H1 (cell line): ENCODE results near the gene SP1. TPM values are rescaled to one million over a fixed set of nuclear protein-coding genes. Genes with fewer than 3 reads are reported as not detected.

Source experiments
- CTCF ChIA-PET: fragments of 300-600 bp; sonication (Branson Sonifier 250); formaldehyde crosslinking; loops from one replicate; lab custom pipeline; 2021; ENCODE audit not compliant: partially characterized antibody; lab: Charles Lee
- POLR2A ChIA-PET: fragments of 300-600 bp; sonication (Branson Sonifier 250); formaldehyde crosslinking; loops from one replicate; lab custom pipeline; 2021; ENCODE audit warnings: inconsistent platforms; ENCODE audit not compliant: partially characterized antibody; lab: Charles Lee
- DNase-seq, 2 experiments: peaks; one replicate each; pipeline versions ENCODE4 v3.0.0 to v3.0.0-alpha.2; 2010 to 2022; ENCODE audit warnings: low spot score in 2 of 2, low read depth in 1 of 2, mixed read lengths in 1 of 2
- FAIRE-seq: peaks from 2 replicates; lab custom pipeline; 2011; peaks lifted over from hg19 to GRCh38; lab: Jason Lieb, UNC
- H2AFZ ChIP-seq: 2 replicates; pipeline ENCODE4 v1.8.1; 2012; ENCODE audit warnings: low read length, inconsistent platforms
- H2AK5ac ChIP-seq: 2 replicates; pipeline ENCODE4 v1.6.1; 2013; ENCODE audit warnings: low read depth, low read length
- H2BK120ac ChIP-seq: replicated peaks from 2 replicates; pipeline ENCODE3; 2013; ENCODE audit warnings: low read depth, low read length, inconsistent platforms
- H2BK12ac ChIP-seq: 2 replicates; pipeline ENCODE4 v1.6.1; 2013; ENCODE audit warnings: low read depth, low read length
- H2BK15ac ChIP-seq: 2 replicates; pipeline ENCODE4 v1.6.1; 2013; ENCODE audit warnings: low read length
- H2BK20ac ChIP-seq: 2 replicates; pipeline ENCODE4 v1.6.1; 2013; ENCODE audit warnings: low read length
- H2BK5ac ChIP-seq: 2 replicates; pipeline ENCODE4 v1.6.1; 2013; ENCODE audit warnings: low read depth, low read length
- H3K14ac ChIP-seq: 2 replicates; pipeline ENCODE4 v1.6.1; 2013; ENCODE audit warnings: inconsistent platforms; ENCODE audit not compliant: insufficient read length
- H3K18ac ChIP-seq: 2 replicates; pipeline ENCODE4 v1.6.1; 2013; ENCODE audit warnings: low read length; ENCODE audit errors: extremely low read depth
- H3K23ac ChIP-seq: 2 replicates; pipeline ENCODE4 v1.6.1; 2013; ENCODE audit warnings: inconsistent platforms; ENCODE audit not compliant: insufficient read length
- H3K23me2 ChIP-seq: 2 replicates; pipeline ENCODE4 v1.6.1; 2013; ENCODE audit warnings: low read depth, low read length
- H3K27ac ChIP-seq: 2 replicates; pipeline ENCODE4 v1.6.1; 2011; ENCODE audit warnings: low read depth, low read length, inconsistent platforms
- H3K27me3 ChIP-seq, 4 experiments: replicated peaks in 1 of 4; 1 replicate in 1 of 4; 2 replicates in 3 of 4; pipeline versions ENCODE4 v1.6.1 to v1.8.1; 2011 to 2013; ENCODE audit warnings: low read length in 3 of 4, mild to moderate bottlenecking in 3 of 4, inconsistent platforms in 2 of 4, mixed read lengths in 2 of 4, moderate library complexity in 1 of 4; ENCODE audit not compliant: control insufficient read depth in 3 of 4, insufficient read depth in 3 of 4; ENCODE audit errors: extremely low read depth in 1 of 4
- H3K36me3 ChIP-seq, 4 experiments: 2 replicates each; pipeline versions ENCODE4 v1.6.1 to v1.8.1; 2011 to 2013; ENCODE audit warnings: mild to moderate bottlenecking in 4 of 4, low read length in 3 of 4, moderate library complexity in 2 of 4, control low read depth in 1 of 4, inconsistent platforms in 1 of 4; ENCODE audit not compliant: insufficient read depth in 4 of 4, control insufficient read depth in 2 of 4
- H3K4ac ChIP-seq: replicated peaks from 2 replicates; pipeline ENCODE3; 2013; ENCODE audit warnings: low read length, low read depth, mixed read lengths, inconsistent platforms; ENCODE audit not compliant: insufficient read length
- H3K4me1 ChIP-seq, 4 experiments: replicated peaks in 1 of 4; 1 replicate in 1 of 4; 2 replicates in 3 of 4; pipeline versions ENCODE4 v1.6.1 to v1.8.1; 2011 to 2013; ENCODE audit warnings: low read length in 3 of 4, inconsistent platforms in 2 of 4, mixed read lengths in 1 of 4; ENCODE audit not compliant: insufficient read depth in 4 of 4, control insufficient read depth in 3 of 4
- H3K4me2 ChIP-seq, 2 experiments: 2 replicates each; pipeline versions ENCODE4 v1.6.1 to v1.8.1; 2011 to 2013; ENCODE audit warnings: low read depth in 2 of 2, low read length in 2 of 2, control low read depth in 1 of 2, inconsistent platforms in 1 of 2, mild to moderate bottlenecking in 1 of 2; ENCODE audit not compliant: insufficient read depth in 1 of 2
- H3K4me3 ChIP-seq, 4 experiments: fragments of 200-600, 300-600 bp in 1 of 4; sonication (generic), shearing (Covaris generic), sonication (Bioruptor Twin) in 1 of 4; 2 replicates each; pipeline versions ENCODE4 v1.5.1 to v1.8.1; 2011 to 2016; ENCODE audit warnings: low read length in 4 of 4, low read depth in 3 of 4, control low read depth in 2 of 4, inconsistent platforms in 2 of 4, mild to moderate bottlenecking in 2 of 4, mixed read lengths in 1 of 4, moderate library complexity in 1 of 4; ENCODE audit not compliant: insufficient read depth in 2 of 4; ENCODE audit errors: extremely low read depth in 1 of 4
- H3K56ac ChIP-seq: replicated peaks from 2 replicates; pipeline ENCODE3; 2013; ENCODE audit warnings: low read depth, mild to moderate bottlenecking, mixed read lengths, low read length, inconsistent platforms; ENCODE audit not compliant: insufficient read length
- H3K79me1 ChIP-seq: 2 replicates; pipeline ENCODE4 v1.6.1; 2013; ENCODE audit warnings: low read depth, low read length, control low read depth
- H3K79me2 ChIP-seq, 2 experiments: 2 replicates each; pipeline versions ENCODE4 v1.6.1 to v1.8.1; 2012 to 2013; ENCODE audit warnings: low read length in 2 of 2, mild to moderate bottlenecking in 2 of 2, inconsistent platforms in 1 of 2; ENCODE audit not compliant: insufficient read depth in 2 of 2, control insufficient read depth in 1 of 2
- H3K9ac ChIP-seq, 4 experiments: replicated peaks in 1 of 4; 1 replicate in 1 of 4; 2 replicates in 3 of 4; pipeline versions ENCODE4 v1.6.1 to v1.8.1; 2011 to 2013; ENCODE audit warnings: low read depth in 3 of 4, low read length in 3 of 4, control low read depth in 2 of 4, mild to moderate bottlenecking in 2 of 4, moderate library complexity in 2 of 4, inconsistent platforms in 1 of 4; ENCODE audit errors: extremely low read depth in 1 of 4
- H3K9me3 ChIP-seq, 2 experiments: 2 replicates each; pipeline versions ENCODE4 v1.6.1 to v1.8.1; 2012 to 2013; ENCODE audit warnings: mild to moderate bottlenecking in 2 of 2, moderate library complexity in 2 of 2, control low read depth in 1 of 2, inconsistent platforms in 1 of 2, low read depth in 1 of 2, low read length in 1 of 2, mixed read lengths in 1 of 2; ENCODE audit not compliant: insufficient read depth in 2 of 2
- H4K20me1 ChIP-seq, 2 experiments: replicated peaks in 1 of 2; 2 replicates each; pipeline versions ENCODE3 to v1.8.1; 2011 to 2013; ENCODE audit warnings: inconsistent platforms in 2 of 2, low read length in 2 of 2, mild to moderate bottlenecking in 1 of 2; ENCODE audit not compliant: insufficient read depth in 2 of 2, control insufficient read depth in 1 of 2
- H4K5ac ChIP-seq: 2 replicates; pipeline ENCODE4 v1.6.1; 2013; ENCODE audit warnings: low read length, low read depth, mixed read lengths, inconsistent platforms; ENCODE audit not compliant: insufficient read length
- H4K8ac ChIP-seq: 2 replicates; pipeline ENCODE4 v1.8.0; 2013; ENCODE audit warnings: mild to moderate bottlenecking, moderate library complexity, low read length, inconsistent platforms; ENCODE audit not compliant: insufficient read depth; ENCODE audit errors: extremely low read depth
- H4K91ac ChIP-seq: replicated peaks from 2 replicates; pipeline ENCODE3; 2013; ENCODE audit warnings: low read length, mixed read lengths, inconsistent platforms; ENCODE audit not compliant: insufficient read length
- CREB1 ChIP-seq: IDR thresholded peaks from 2 replicates; pipeline ENCODE4 v1.6.1; 2012; ENCODE audit warnings: inconsistent platforms
- NANOG ChIP-seq: IDR thresholded peaks from 2 replicates; pipeline ENCODE4 v1.6.1; 2011; ENCODE audit warnings: low read length, low read depth, mild to moderate bottlenecking, inconsistent platforms; ENCODE audit not compliant: insufficient read depth, poor library complexity, severe bottlenecking
- RNF2 ChIP-seq: fragments of 200-900, 300-1000 bp; sonication (generic); IDR thresholded peaks from 2 replicates; pipeline ENCODE4 v1.7.1; 2016; ENCODE audit warnings: borderline replicate concordance, low read depth, mild to moderate bottlenecking, antibody characterized with exemption, low read length; ENCODE audit not compliant: poor library complexity, severe bottlenecking; ENCODE audit errors: missing control alignments
- SP2 ChIP-seq: IDR thresholded peaks from 2 replicates; pipeline ENCODE4 v1.6.1; 2012; ENCODE audit warnings: mild to moderate bottlenecking, low read length, inconsistent platforms
- SRF ChIP-seq: IDR thresholded peaks from 2 replicates; pipeline ENCODE4 v1.6.1; 2011; ENCODE audit warnings: mild to moderate bottlenecking, low read depth, low read length, moderate library complexity
- SUZ12 ChIP-seq: fragments of 200-600 bp; sonication (generic); IDR thresholded peaks from 2 replicates; pipeline ENCODE4 v1.6.1; 2012; ENCODE audit warnings: mild to moderate bottlenecking, inconsistent platforms, low read length, moderate library complexity, mixed read lengths
- TAF1 ChIP-seq: IDR thresholded peaks from 2 replicates; pipeline ENCODE4 v1.6.1; 2011; ENCODE audit warnings: mild to moderate bottlenecking, low read depth, low read length
- WGBS, 2 experiments: shearing (Covaris generic) in 1 of 2; methylation state at CpG; one replicate each; pipeline versions ENCODE4 v1.1.6 to v1.1.7; 2013 to 2015; ENCODE audit warnings: low lambda C conversion rate in 2 of 2, mixed read lengths in 2 of 2, inconsistent platforms in 1 of 2, low coverage in 1 of 2, missing lambda C conversion rate in 1 of 2; ENCODE audit not compliant: insufficient replicate concordance in 2 of 2, insufficient coverage in 1 of 2, insufficient read length in 1 of 2; ENCODE audit errors: extremely low coverage in 1 of 2, missing lambda C conversion rate in 1 of 2; 5-methylcytosine and 5-hydroxymethylcytosine counted together
- polyA plus RNA-seq, 7 experiments: library from polyadenylated mRNA; depleted of rRNA in 3 of 7; stranded (reverse) in 5 of 7; unstranded in 2 of 7; fragments of >200 nt in 5 of 7; fragments of 200-250 nt in 2 of 7; gene quantifications; 1 replicate in 5 of 7; 2 replicates in 1 of 7; 4 replicates in 1 of 7; pipeline versions ENCODE4 v1.2.1 to v1.2.3, GENCODE V29; 2011 to 2013; ENCODE audit warnings: missing spikeins in 2 of 7, mixed read lengths in 2 of 7
- total RNA-seq: library from RNA; stranded (reverse); fragmentation: NEBNext Ultra II Directional; extraction: Animal tissue kit (Norgen Biotek cat#: 25700); gene quantifications from 2 replicates; pipeline ENCODE4 v1.2.1, GENCODE V29; 2021

Gene SP1
- total and polyA plus RNA-seq, 2 of the 8 experiments (the other 6 are each of a cell fraction or from before 2014, with no cell fraction given) = 50.7 to 75.2 TPM

GRCh38 chr12:53414756-53415417 is 34.9 kb downstream of the SP1 start:
- H3K14ac ChIP-seq = no peak overlapping the region
- no peak overlapping the region for H2BK20ac ChIP-seq
- ChIA-PET POLR2A (interaction anchor here (0.6 to 1.7 kb wide), 11 partner anchors 10 to 198 kb away, joined by 3 to 5 read pairs (median 4); partner anchors contain the start of genes SP1 and TARBP2), CTCF (interaction anchor here (0.6 to 2.0 kb wide), 7 partner anchors 25 to 238 kb away, joined by 3 to 13 read pairs (median 5); partner anchors contain the start of gene AAAS)
- no peak overlapping the region for H2BK5ac ChIP-seq
- no peak overlapping the region; a peak in 1 of 7 replicates for H3K9ac ChIP-seq
- no peak overlapping the region for H4K91ac ChIP-seq
- no peak overlapping the region for H3K4ac ChIP-seq
- peaks cover 2 to 35% (median 20%) of the 10 kb centered on the region in 4 experiments; a peak in 7 of 8 replicates for H3K36me3 ChIP-seq
- no peak for DNase-seq
- H4K8ac ChIP-seq = no peak overlapping the region
- H2BK15ac ChIP-seq = no peak overlapping the region
- TF ChIP-seq SUZ12 = no peak
- TF ChIP-seq NANOG = no peak
- TF ChIP-seq SP2 = no peak
- TF ChIP-seq TAF1 = no peak
- TF ChIP-seq SRF = no peak
- TF ChIP-seq CREB1 = no peak
- TF ChIP-seq RNF2 = no peak
- no peak overlapping the region for H3K23ac ChIP-seq
- no peak overlapping the region for H2BK120ac ChIP-seq
- no peak overlapping the region for H2AFZ ChIP-seq
- no peak overlapping the region for H3K4me2 ChIP-seq
- H3K4me3 ChIP-seq = no peak overlapping the region
- H3K27me3 ChIP-seq = no peaks in the 10 kb centered on the region
- H3K18ac ChIP-seq = no peak overlapping the region
- no peaks in the 10 kb centered on the region for H3K23me2 ChIP-seq
- H3K79me1 ChIP-seq = no peaks in the 10 kb centered on the region
- no peaks in the 10 kb centered on the region; a peak in 1 of 7 replicates for H3K4me1 ChIP-seq
- no peaks in the 10 kb centered on the region for H3K9me3 ChIP-seq
- no peak for FAIRE-seq
- no peak overlapping the region for H3K56ac ChIP-seq
- H3K79me2 ChIP-seq = no peaks in the 10 kb centered on the region
- no peak overlapping the region for H4K5ac ChIP-seq
- no peak overlapping the region for H3K27ac ChIP-seq
- H4K20me1 ChIP-seq = peaks cover 2 to 4% of the 10 kb centered on the region in 2 experiments
- no peak overlapping the region for H2BK12ac ChIP-seq
- no peak overlapping the region for H2AK5ac ChIP-seq
- 94% methylated on average over 3 of the region's 3 CpGs; no CpG with 5 or more reads in 1 of the 2 experiments for WGBS, 2 experiments
